SKM-1 treated with dmso at 0.1 percent for 144 hours (cell line): ENCODE data around the gene SMIM5.
A peak's percentile ranks its signal among the peaks of the same experiment; 100 is the strongest.
"Not testable (repeated sequence)": the region's sequence is repeated elsewhere in the genome, so short reads cannot be mapped to it uniquely, and the experiment has no call there.

Experiments used
- DNase-seq: peaks from one replicate; lab custom pipeline; 2025; ENCODE audit not compliant: unreplicated experiment; lab: John Stamatoyannopoulos, UW

SMIM5 gene

DNA sequence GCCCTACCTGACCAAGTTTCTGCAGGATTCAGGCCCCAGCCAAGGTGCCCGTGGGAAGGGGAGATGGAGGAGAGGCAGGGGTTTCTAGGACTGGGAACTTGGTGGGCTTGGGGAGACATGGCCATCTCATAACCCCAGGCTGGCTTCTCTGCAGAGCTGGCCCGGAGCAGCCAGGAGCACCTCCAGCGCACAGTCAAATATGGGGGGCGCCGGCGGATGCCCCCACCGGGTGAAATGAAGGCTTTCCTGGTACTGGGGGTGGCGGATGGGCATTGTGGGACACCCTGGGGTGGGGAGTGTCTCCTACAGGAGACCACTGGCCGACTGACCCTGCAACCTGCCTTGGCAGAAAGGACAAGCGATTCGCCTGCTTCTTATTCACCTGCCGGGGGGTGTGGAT, 9.2 kb upstream of the SMIM5 start:
- no peak for DNase-seq

DNA sequence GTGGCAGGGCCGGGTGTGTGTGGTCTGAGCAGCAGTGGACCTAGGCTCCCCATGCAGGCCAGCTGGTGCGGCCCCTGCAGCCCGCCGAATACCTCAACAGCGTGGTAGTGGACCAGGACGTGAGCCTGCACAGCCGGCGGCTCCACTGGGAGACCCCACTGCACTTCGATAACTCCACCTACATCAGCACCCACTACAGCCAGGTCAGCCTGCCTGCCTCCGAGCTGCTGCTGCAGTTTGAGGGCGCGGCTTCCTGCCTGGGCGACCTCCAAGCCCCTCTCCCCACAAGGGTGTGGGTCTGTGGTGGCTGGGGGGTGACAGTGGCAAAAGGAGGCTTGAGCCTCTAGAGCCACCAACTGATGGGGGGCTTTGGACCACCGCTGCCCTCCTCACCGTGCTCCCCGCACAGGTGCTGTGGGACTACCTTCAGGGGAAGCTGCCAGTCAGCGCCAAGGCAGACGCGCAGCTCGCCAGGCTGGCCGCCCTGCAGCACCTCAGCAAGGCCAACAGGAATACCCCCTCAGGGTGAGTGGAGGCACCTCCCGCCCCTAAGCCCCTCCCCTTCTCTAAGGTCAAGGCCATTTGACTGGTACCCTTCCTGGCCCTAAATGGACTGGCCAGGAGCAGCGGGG, 8.4 kb upstream of the SMIM5 start:
- DNase-seq, result no peak

DNA sequence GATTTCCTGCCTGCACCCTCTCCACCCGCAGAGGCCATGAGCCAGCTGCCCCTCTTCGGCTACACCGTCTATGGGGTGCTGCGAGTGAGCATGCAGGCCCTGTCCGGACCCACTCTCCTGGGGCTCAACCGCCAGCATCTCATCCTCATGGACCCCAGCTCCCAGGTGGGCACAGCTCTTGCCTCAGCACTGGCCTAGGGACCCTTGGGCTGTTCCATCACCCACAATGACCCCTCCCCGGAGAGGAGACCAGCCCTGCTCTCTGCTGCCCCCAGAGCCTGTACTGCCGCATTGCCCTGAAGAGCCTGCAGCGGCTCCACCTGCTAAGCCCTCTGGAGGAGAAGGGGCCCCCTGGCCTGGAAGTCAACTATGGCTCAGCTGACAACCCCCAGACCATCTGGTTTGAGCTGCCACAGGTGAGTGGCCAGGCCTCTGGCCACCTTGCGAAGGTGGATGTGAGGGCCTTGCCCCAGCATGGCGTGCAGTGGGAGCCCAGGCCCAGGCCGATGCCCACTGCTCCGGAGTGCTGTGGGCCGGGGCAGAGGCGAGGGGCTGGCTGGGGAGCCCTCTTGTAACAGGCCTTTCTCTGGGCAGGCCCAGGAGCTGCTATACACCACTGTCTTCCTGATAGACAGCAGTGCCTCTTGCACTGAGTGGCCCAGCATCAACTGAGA, 7.3 kb upstream of the SMIM5 start:
- DNase-seq, result peak; percentile 8

DNA sequence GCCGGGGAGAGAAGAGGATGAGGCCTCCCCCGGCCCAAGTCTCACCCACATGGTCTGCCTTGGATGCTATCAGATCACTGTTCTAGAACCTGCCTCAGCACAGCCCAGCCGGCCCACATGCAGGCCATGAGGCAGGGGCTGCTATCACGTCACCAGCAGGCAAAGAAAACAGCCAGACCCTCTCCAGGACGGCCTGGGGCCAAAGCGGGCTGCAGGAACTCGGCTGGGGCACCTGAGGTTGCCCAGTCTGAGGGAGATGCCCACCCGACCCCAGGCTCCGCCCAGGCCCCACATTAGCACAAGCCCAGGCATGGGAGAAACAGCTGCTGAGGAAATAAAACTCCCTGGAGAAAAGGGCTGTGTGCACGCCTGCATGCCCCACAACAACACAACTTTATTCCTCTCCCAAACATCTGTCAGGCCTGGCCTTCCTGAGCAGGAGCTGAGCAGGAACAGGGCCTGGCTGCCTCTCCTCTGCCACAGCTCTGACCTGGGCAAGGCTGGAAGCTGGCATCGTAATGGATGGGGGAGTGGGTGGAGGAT, 6.7 kb upstream of the SMIM5 start:
- DNase-seq, result no peak

DNA sequence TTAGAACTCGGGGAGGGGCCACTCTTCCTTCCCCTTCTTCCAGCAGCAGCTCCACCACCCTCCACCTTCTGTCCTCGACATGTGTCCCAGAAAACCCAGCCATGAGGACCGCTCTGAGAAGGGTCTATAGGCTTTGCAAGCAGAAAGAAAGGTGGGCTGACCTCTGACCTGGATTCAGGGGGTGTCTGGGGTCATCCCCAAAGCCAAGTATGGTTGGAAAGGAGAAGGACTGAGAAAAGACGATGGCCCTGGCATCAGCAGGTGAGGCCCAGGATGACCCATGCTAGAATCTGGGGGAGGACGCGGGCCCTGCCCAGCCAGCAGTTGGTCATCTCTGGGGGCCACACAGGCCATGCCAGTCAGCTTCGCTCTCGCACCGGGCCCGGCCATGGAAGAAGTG, 6.1 kb upstream of the SMIM5 start:
- DNase-seq, result no peak

DNA sequence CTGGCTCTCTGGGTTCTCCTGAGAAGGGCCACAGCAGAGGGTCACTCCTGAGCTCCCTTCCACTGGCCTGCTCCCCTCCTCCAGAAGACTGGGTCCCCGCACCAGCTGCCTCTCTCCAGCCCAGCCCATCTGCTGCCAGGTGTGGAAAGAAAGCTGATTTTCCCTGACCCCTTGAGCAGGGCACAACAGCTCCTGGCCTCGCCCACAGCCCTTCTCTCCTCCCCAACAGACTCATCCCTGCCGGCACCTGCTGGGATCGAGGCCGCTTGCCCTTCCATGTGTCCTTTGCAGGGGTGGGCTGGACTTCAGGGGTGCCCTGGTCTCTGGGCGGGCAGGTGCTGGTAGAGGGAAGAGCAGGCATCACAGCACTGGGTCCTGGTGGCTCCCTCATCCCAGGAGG, 4.8 kb upstream of the SMIM5 start:
- no peak for DNase-seq

DNA sequence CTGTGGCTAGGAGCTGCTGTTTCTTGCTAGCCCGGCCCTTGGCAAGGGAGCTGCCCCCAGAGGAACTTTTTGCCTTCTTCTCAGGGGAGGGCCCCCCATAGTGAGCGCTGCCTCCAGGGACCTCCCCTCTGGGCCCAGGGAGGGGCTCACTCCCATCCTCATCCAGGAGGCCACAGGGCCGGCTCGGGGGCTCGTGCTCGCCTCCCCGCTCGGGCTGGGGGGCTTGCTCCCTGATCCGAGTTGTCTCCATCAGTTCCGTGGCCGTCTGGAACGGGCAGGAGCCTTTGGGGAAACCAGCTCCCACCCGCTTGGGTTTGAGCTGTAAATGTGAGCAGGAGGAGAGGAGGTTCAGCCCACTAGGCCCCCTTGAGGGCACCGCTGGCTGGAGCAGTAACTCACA, 4.1 kb upstream of the SMIM5 start:
- DNase-seq, result no peak

DNA sequence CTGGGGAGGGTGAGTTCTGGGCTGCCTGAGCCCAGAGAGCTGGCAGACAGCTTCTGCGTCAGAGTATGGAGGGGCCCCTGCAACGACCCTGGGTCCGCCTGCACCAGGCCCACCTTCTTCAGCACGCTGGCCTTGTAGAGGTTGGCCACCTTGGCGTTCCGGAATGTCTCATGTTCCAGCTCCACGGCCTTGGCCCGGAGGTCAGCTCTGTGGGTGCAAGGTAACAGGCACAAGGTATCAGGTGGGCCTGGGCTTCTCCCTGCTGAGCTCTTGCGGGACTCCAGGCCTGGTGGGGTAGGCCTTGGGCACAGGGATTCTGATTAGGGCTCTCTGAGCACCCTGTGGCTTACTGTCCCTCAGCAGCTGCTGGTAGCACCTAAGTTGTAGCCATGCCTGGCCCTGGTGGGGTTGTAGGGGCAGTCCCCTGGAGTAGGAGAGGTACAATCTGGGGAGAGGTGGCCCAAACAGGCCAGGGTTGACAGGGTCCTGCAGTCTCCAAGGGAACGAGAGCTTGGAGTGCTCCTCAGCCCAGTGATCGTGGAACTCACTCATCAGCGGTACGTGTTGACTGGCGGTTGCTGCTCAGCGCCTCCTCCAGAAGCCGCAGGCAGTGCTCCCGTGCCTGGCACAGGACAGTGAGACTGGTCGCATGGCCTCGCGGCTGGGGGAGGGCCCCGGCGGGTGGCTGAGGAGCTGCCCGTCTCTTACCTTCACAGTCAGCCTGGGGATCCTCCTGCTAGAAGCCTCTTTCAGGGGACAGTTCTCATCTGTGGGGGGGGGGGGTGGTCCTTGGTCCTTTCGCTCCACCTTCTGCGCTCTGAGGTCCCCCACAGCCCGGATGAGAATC, 2.9 kb upstream of the SMIM5 start:
- DNase-seq, result no peak

DNA sequence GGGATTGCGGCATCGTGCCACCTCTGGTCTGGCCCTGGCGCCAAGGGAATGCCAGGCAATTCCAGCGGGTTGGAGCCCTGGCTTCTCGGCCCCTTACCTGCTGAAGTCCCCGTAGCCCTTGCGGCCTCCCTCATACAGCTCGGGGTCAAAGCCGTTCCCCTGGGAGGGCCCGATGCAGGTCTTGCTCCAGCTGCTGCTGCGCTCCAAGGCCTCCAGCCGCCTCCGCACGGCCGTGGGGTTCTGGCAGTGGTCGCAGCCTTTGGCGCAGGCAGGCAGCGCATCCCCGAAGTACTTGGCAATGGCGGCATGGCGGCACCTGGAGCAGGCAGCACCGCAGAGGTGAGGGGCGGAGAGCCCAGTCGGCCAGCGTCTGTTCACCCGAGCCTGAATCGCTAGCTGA, 1.9 kb upstream of the SMIM5 start:
- no peak for DNase-seq

DNA sequence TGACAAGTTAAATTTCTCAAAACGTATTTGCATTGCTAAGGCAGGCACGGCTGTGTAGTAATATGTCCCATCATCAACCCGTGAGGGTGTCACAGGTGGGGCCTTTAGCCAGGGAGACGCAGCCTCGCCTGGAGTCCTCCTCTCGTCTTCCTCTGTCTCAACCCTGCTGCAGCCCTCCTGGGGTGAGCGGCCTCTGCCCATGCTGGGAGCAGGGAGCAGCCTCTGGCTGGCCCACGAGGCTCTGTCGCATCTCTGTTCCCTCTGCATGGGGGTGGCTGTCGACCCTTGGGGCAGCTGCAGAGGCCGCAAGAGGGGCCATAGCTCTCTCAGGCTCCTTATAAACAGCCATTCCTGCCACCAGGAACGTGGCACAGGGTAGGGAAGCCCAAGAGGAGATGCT, 806 bp upstream of the SMIM5 start:
- no peak for DNase-seq

DNA sequence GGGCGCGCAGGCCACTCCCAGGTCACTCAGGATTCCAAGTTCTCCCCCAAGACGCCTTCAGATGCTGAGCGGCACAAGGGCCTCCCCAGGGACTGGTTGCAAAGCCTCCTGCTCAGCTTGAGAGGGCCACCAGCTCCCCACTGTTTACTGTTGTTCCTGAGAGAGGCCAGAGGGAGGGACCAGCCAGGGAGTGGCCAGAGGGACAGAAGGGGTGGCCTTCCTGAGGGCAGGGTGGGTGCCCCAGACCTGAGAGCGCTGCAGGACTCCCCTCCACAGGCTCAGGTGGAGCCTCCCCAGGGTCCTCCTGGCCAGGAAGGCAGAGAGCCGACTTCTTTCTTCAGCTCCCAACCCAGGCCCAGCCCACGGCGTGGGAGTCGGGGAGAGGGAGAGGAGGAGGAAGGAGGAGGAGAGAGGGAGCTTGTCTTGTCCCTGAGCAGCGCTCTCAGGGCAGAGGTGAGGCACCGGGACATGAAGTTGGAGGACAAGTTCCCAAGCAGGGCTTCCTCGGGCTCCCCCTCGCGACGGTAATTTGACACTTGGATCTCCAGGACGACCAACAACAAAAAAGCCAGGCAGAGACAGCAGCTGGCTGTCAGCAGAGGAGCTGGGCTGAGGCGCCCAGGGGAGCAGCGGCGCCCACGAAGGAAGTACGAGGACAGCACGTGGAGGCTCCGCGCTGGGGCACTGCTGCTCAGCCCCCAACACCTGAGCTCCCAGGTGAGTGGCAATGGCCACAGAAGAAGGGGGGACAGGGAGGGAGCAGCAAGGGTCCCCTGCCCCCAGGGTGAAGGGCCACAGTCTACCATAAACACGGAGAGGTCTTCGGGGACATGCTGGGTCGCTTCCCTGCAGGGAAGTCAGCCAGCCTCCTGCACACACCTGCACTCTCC, 497 bp downstream of the SMIM5 start:
- peak; percentile 70 for DNase-seq

DNA sequence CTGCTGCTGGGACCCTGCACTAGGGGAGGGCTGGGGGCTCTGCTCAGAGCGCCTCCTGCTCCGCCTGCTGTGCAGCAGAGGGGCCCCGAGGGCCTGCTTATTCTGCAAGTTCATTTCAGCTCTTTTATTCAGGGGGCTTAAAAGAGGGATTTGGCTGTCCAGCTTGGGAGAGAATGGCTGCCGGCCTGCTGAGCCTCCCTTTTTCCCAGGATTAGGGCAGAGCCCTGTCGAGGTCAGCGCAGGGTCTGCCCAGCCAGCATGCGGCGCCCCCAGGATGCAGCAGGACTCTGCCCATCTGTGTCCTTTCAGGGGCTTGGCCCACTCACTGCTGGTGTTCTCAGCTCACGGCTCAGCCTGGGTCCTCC, 1.1 kb downstream of the SMIM5 start:
- no peak for DNase-seq

DNA sequence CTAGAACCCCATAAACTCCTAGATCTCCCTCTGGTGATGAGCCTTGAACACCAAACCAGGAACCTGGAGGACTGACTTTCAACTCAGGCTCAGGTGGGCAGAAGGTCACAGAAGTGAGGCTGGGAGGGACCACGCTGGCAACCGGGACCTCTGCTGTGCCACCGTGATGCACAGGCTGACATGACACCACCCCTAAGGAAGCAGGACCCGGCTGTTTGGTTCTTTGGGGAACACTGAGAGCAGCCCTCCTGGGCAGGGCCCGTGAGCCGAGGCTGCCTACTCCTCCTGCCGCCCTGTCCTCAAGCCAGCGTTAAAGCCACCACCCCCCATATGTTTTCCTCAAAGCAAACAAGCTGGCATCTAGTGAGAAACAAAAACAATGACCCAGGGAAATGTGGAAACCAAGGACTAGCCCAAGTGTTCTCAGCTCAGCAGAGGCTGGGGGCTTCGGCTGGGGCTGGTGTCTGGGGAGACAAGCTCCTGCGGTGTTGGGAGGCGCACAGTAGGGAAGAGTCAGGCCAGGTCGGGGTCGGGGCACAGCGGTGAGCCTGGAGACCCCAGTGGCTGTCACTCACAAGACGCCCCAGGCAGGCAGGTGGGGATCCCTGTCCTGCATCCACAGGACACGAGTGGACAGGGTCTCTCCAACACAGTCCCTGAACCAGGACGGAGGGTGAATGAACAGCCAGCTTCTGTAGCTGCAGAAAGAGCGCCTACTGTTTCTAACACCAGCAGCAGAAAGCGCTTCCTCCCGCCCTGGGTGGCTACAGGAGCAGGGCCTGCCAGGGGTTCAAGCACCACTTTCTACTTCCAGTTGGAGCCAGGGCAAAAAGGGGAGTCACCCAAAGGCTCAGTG, 1.7 kb downstream of the SMIM5 start:
- no peak for DNase-seq

DNA sequence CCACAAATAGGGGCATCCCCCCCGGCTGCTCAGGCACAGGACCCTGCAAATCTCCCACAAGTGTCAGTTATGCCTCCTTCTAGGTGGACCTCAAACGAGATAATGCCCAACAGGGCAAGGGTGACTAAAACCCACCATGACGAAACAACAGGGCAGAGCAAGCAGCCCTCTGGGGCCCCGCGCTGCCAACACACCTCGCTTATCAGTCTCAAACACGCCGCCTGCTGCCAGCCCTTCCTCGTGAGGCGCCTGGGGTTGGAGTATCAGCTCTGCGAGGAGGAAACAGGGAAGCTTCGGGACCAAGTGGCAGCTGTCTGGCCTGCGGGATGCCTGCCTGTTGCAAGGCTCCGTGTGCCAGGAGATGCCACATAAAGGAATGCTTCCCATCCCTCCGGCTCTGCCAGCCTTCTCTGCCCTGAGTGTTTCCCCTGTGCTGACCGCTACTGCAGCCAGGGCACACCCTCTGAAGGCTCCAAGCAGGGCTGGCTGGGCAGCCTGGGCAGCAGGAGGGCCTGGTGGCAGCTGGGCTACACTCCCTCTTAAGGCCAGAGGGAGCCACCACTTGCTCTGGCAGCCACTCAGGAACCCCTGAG, 2.5 kb downstream of the SMIM5 start:
- DNase-seq, result no peak

DNA sequence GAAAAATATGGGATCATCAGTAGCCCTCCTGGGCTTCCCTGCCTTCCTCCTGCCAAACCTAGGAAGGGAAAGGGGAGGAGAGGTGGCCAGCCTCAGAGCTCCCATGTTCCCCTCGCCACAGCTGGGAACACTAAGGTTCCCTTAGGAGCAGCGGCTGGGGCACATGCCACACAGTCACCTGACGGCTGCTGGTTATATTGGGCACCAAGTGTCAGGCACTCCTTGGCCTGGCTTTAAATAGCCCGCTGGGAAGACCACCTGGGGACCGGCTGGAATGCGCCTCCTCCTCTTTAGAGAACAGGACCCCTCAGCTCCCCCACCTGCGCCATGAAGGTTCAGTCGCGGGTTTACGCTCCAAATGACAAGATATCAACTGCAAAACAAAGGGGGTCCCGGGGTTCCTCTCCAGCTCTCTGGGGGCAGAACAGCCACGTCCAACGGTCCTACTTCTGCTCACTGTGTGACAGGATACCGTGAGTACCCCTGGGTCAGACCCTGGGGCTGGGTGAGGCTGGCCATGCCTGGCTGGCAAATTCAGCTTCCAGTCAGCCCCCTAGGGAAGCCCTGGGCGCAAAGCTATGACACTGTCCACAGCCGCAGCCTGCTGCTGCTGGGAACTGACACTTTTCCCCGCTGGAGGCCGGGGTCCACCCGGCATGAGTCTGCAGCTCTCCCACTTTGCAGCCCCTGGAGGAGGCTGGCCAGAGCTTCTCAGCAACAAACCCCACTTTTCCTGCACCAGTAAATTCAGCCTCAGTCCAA, 3.3 kb downstream of the SMIM5 start:
- no peak for DNase-seq

DNA sequence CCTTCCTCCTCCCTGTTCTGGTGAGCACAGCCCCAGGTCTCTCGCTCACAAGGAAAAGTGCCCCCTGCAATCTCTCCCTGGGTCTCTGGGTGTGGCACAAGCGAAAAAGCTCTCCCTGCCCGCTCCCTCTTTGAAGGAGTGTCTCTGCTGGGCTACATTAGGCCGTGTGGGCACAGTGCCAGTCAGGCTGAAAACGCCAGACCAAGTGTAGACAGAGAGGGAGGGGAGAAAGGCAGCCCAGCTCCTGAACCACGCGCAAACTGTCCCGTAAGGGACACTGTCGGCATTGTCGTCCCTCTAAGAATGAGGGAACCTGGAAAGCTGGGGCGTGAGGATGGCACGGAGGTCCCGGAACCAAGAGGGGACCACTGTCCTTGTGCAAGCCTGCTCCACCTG, 3.9 kb downstream of the SMIM5 start:
- DNase-seq, result no peak

DNA sequence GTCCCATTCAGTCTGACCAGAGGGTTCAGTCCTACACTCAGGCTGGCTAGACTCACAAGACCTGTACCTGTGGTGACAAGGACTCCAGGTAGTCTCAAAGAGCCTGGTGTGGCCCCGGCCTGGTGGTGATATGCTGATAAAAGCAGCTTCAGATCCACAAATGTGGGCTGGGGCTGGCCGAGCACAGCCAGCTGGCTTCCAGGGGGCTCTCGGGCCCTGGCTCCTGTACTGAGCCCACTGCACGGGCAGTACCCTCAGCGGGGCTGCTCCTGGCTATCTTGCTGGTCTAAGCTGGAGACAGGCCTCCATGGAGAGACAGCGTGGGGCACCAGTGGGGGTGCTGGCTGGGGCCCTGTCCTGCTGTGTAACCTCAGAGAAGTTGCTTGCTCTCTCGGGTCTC, 4.3 kb downstream of the SMIM5 start:
- no peak for DNase-seq

DNA sequence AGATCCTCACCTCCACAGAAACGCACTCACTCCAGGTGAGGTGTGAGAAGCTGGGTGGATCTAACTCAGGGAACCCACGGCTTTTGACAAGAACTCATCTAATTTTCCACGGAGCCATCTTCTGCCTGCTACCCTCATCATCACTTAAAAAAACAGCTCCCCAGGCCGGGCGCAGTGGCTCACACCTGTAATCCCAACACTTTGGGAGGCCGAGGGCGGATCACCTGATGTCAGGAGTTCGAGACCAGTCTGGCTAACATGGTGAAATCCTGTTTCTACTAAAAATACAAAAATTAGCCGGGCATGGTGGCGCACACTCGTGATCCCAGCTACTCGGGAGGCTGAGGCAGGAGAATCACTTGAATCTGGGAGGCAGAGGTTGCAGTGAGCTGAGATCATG, 4.8 kb downstream of the SMIM5 start:
- DNase-seq, result not testable (repeated sequence)

DNA sequence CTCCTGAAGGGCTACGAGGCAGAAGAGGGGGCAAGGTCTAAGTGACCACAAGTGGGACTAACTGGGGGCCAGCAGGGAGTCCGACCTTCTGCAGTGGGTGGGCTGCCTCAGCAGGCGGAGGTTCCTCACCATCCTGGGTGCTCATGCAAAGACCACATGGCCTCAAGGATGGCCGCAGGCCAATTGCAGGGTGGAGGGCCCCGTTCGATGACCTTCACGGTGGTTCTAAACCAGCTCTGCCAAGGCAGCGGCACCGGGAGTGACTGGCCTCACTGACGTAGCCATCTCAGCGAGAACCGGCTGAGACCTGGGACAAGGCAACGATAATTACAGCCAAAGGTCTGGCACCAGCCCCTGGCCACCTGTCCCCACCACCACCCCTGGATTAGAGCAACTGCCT, 5.7 kb downstream of the SMIM5 start:
- no peak for DNase-seq
